Psoas muscle (tissue), 8 donors: ENCODE data around the gene KCNH2. TPM values are rescaled to one million over a fixed set of nuclear protein-coding genes. Genes with fewer than 3 reads are reported as not detected.

ENCODE experiments used
- ATAC-seq, 4 donors: fragments of 200-7000 bp; cut with Tn5 transposase; one replicate each; pipeline ENCODE4 v1.9.1; 2020; ENCODE audit warnings: moderate library complexity in 3 of 4, mild to moderate bottlenecking in 2 of 4
- DNase-seq, 2 donors: peaks; one replicate each; pipeline ENCODE4 v3.0.0-alpha.2; 2020
- H3K27ac ChIP-seq: fragments of 200-600 bp; one replicate; pipeline ENCODE4 v1.8.0; 2022
- H3K27me3 ChIP-seq, 3 donors: fragments of 200-600 bp in 1 of 3; one replicate each; pipeline versions ENCODE4 v1.6.1 to v1.8.0; 2013 to 2022; ENCODE audit warnings: low read length in 2 of 3, mild to moderate bottlenecking in 2 of 3, moderate library complexity in 1 of 3; ENCODE audit not compliant: insufficient read depth in 3 of 3
- H3K36me3 ChIP-seq, 2 donors: fragments of 200-600 bp in 1 of 2; one replicate each; pipeline versions ENCODE4 v1.6.1 to v1.8.0; 2013 to 2022; ENCODE audit warnings: low read depth in 1 of 2, mild to moderate bottlenecking in 1 of 2, moderate library complexity in 1 of 2; ENCODE audit not compliant: insufficient read depth in 1 of 2
- H3K4me1 ChIP-seq: fragments of 200-600 bp; one replicate; pipeline ENCODE4 v1.8.0; 2022
- H3K4me3 ChIP-seq: fragments of 200-600 bp; one replicate; pipeline ENCODE4 v1.8.0; 2022; ENCODE audit warnings: mild to moderate bottlenecking
- H3K9me3 ChIP-seq: fragments of 200-600 bp; one replicate; pipeline ENCODE4 v1.8.0; 2022
- CTCF ChIP-seq: fragments of 200-600 bp; IDR thresholded peaks from one replicate; pipeline ENCODE4 v1.8.0; 2022; ENCODE audit warnings: antibody characterized with exemption
- WGBS, 3 donors: extraction: QIAGEN DNeasy Blood & Tissue Kit; methylation state at CpG; one replicate each; pipeline versions ENCODE4 v1.1.6 to v1.1.7; 2013; 5-methylcytosine and 5-hydroxymethylcytosine counted together
- intact Hi-C, 2 donors: fragments of 100-400 bp; cut with DNase I; formaldehyde crosslinking; loops; one replicate each; pipeline versions ENCODE4 v1.11.0 to v1.14.2; 2022
- polyA plus RNA-seq, 3 donors: library from polyadenylated mRNA; stranded (reverse); fragments of 200-250 nt; gene quantifications; one replicate each; pipeline ENCODE4 v1.2.3, GENCODE V29; 2013
- total RNA-seq, 4 donors: library from RNA; stranded (reverse); fragmentation: NEBNext Ultra II Directional in 2 of 4; extraction: Animal tissue kit (Norgen Biotek cat#: 25700) in 2 of 4; gene quantifications; one replicate each; pipeline versions ENCODE4 v1.2.1 to v1.2.4, GENCODE V29; 2021 to 2023
- donor health status: healthy with polysubstance abuse.
- donor health status: DM: no; HTN: no; CAD: no; lungs with moderate emphysema.
- donor health status: Bipolar disorder and iron deficiency.
- donor health status: healthy.
- donor health status: DM: yes; HTN: yes; CAD: no.
- donor health status: DM: no; HTN: no; CAD: no.
- donor health status: DM: no; HTN: no; CAD: no.
- donor health status: DM: yes; HTN: yes; CAD: no.

Gene KCNH2
- total and polyA plus RNA-seq, 7 donors = 0.18 to 0.48 (median 0.22) TPM

- no peak for TF ChIP-seq CTCF
- intact Hi-C loops = no loop called here
- 97 to 99% (median 97%) methylated on average over 5 to 6 of the region's 6 CpGs for WGBS, 3 donors
Measured at GRCh38 chr7:150943453-150943814, 34.7 kb downstream of the KCNH2 start.

GRCh38 chr7:150942591-150943452, 35.3 kb downstream of the KCNH2 start:
- H3K4me1 ChIP-seq = no peaks in the 10 kb centered on the region
- intact Hi-C loops = no loop called here
- 64 to 71% (median 68%) methylated on average over 12 to 13 of the region's 13 CpGs for WGBS, 3 donors
- peaks cover 0 to 14% (median 3%) of the 10 kb centered on the region in 3 donors for H3K27me3 ChIP-seq
- no peak overlapping the region for H3K27ac ChIP-seq
- no peak for TF ChIP-seq CTCF
- no peaks in the 10 kb centered on the region for H3K36me3 ChIP-seq
- H3K4me3 ChIP-seq = no peak overlapping the region
- ATAC-seq (no peak), DNase-seq (peak in 1 of 2 donors; percentile 42)
- no peaks in the 10 kb centered on the region for H3K9me3 ChIP-seq

More at GRCh38 chr7:150943453-150943814, 34.7 kb downstream of the KCNH2 start:
- no peaks in the 10 kb centered on the region for H3K9me3 ChIP-seq
- H3K36me3 ChIP-seq = no peaks in the 10 kb centered on the region
- ATAC-seq (no peak), DNase-seq (no peak)
- H3K27ac ChIP-seq = no peak overlapping the region
- no peaks in the 10 kb centered on the region for H3K4me1 ChIP-seq
- no peak overlapping the region for H3K4me3 ChIP-seq
- H3K27me3 ChIP-seq = peaks cover 0 to 14% (median 3%) of the 10 kb centered on the region in 3 donors

GRCh38 chr7:150942001-150942590, 36.0 kb downstream of the KCNH2 start:
- 35 to 50% (median 42%) methylated on average over 13 to 14 of the region's 14 CpGs for WGBS, 3 donors
- Histone ChIP-seq H3K36me3 (no peaks in the 10 kb centered on the region), H3K27ac (no peak overlapping the region), H3K27me3 (peaks cover 0 to 9% (median 2%) of the 10 kb centered on the region in 3 donors), H3K9me3 (no peaks in the 10 kb centered on the region), H3K4me3 (no peak overlapping the region), H3K4me1 (no peaks in the 10 kb centered on the region)
- ATAC-seq (peak in 1 of 4 donors; percentile 11), DNase-seq (peak in 1 of 2 donors; percentile 35)
- no peak for TF ChIP-seq CTCF
- intact Hi-C loops = no loop called here

- Histone ChIP-seq H3K4me3 (no peak overlapping the region), H3K9me3 (no peaks in the 10 kb centered on the region), H3K27me3 (peaks cover 0 to 13% (median 2%) of the 10 kb centered on the region in 3 donors), H3K4me1 (no peaks in the 10 kb centered on the region), H3K27ac (no peak overlapping the region), H3K36me3 (no peaks in the 10 kb centered on the region)
- intact Hi-C loops = no loop called here
- DNase-seq (peak in 1 of 2 donors; percentile 44), ATAC-seq (peak in 1 of 4 donors; percentile 23)
- 85 to 88% (median 86%) methylated on average over 15 of the region's 15 CpGs for WGBS, 3 donors
- no peak for TF ChIP-seq CTCF
Measured at GRCh38 chr7:150941351-150942000, 36.6 kb downstream of the KCNH2 start.
